HG02973 (cell line): Measurements from ENCODE around the gene EPB41.
"Not testable (repeated sequence)": the region's sequence is repeated elsewhere in the genome, so short reads cannot be mapped to it uniquely, and the experiment has no call there.

Experiments used
- ATAC-seq: cut with Tn5 transposase; IDR thresholded peaks from one replicate; pipeline ENCODE4 v1.9.1; 2021; ENCODE audit warnings: moderate library complexity; ENCODE audit not compliant: unreplicated experiment

EPB41 gene

GRCh38 chr1:28926629-28927265 is 12.4 kb downstream of the EPB41 start:
- ATAC-seq, result peak; percentile 93

GRCh38 chr1:28927266-28927647 is 12.9 kb downstream of the EPB41 start:
- peak; percentile 21 for ATAC-seq

GRCh38 chr1:28927648-28928313 is 13.4 kb downstream of the EPB41 start:
- no peak for ATAC-seq

GRCh38 chr1:28928314-28928941 is 14.1 kb downstream of the EPB41 start:
- ATAC-seq, result no peak

- ATAC-seq, result no peak
Measured at GRCh38 chr1:28933277-28933676, 18.9 kb downstream of the EPB41 start.

GRCh38 chr1:28933918-28934317 is 19.5 kb downstream of the EPB41 start:
- ATAC-seq, result no peak

GRCh38 chr1:28934676-28935075 is 20.3 kb downstream of the EPB41 start:
- ATAC-seq, result no peak

- ATAC-seq, result no peak
Measured at GRCh38 chr1:28935293-28935692, 20.9 kb downstream of the EPB41 start.

GRCh38 chr1:28936094-28936493 is 21.7 kb downstream of the EPB41 start:
- ATAC-seq, result no peak

GRCh38 chr1:28936528-28936927 is 22.2 kb downstream of the EPB41 start:
- ATAC-seq, result no peak

GRCh38 chr1:28943581-28943980 is 29.2 kb downstream of the EPB41 start:
- ATAC-seq, result not testable (repeated sequence)

- ATAC-seq, result no peak
Measured at GRCh38 chr1:28950006-28950405, 35.6 kb downstream of the EPB41 start.

GRCh38 chr1:28950449-28950848 is 36.1 kb downstream of the EPB41 start:
- no peak for ATAC-seq

- ATAC-seq, result no peak
Measured at GRCh38 chr1:28954126-28954726, 39.9 kb downstream of the EPB41 start.

- no peak for ATAC-seq
Measured at GRCh38 chr1:28956038-28956464, 41.7 kb downstream of the EPB41 start.

- not testable (repeated sequence) for ATAC-seq
Measured at GRCh38 chr1:28962114-28962831, 47.9 kb downstream of the EPB41 start.

GRCh38 chr1:28965271-28965870 is 51.0 kb downstream of the EPB41 start:
- no peak for ATAC-seq

GRCh38 chr1:28966617-28967016 is 52.2 kb downstream of the EPB41 start:
- ATAC-seq, result no peak

- ATAC-seq, result no peak
Measured at GRCh38 chr1:28971980-28972771, 57.8 kb downstream of the EPB41 start.
